ENCODE results near the gene GRID1.

The GRID1 gene

DNA sequence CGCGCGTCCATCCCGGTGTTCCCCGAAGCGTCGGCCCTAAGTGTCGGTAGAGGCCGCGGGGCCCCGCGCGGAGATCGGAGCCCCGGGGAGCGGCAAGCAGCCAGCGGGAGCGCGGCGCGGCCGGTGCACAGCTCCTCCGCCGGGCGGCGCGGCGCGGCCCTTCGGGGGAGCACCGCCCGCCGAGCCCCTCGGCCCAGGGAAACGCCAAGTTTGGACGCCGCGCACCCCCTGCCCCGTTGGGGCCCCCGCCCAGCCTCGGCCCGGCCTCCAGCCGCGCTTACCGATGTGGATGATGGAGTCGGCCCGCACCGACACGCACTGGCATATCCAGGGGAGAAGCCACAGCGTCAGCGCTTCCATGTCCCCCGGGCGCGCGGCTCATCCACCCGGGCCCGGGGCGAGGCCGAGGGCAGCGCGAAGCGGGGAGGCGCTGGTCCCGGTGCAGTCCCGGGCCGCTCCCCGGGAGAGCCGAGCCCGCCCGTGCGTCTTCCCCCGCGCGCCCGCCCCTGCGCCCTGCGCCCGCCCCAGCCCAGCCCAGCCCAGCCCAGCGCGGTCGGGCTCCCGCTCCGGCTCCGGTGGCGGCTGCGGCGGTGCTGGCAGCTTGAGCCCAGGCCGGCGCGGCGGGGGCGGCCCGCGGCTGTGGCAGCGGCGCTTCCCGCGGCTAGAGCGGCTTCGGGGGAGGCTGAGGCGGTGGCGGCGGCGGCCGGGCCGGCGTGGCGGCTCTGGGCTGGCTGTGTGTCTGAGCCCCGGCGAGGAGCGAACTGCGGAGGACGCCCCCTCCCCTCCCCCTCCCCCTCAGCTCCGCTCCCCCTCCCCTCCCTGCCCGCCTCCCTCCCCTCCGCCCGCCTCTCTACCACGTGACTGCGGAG lies at the start of gene GRID1:
Gene GRID1 (minus strand): TSS at position 763 of the 869 bp plus-strand sequence.
- DNase-seq (ENCODE audit: low read depth in 2 of 2): peak in 1 of 2 donors; percentile 11
- peak within 1 kb of the TSS; percentile 21 to 30 for H3K4me3 ChIP-seq (replicated peaks in 1 of 2; ENCODE audit: low read depth in 2 of 2, low read length in 2 of 2)
- TF ChIP-seq, protein P1, sequence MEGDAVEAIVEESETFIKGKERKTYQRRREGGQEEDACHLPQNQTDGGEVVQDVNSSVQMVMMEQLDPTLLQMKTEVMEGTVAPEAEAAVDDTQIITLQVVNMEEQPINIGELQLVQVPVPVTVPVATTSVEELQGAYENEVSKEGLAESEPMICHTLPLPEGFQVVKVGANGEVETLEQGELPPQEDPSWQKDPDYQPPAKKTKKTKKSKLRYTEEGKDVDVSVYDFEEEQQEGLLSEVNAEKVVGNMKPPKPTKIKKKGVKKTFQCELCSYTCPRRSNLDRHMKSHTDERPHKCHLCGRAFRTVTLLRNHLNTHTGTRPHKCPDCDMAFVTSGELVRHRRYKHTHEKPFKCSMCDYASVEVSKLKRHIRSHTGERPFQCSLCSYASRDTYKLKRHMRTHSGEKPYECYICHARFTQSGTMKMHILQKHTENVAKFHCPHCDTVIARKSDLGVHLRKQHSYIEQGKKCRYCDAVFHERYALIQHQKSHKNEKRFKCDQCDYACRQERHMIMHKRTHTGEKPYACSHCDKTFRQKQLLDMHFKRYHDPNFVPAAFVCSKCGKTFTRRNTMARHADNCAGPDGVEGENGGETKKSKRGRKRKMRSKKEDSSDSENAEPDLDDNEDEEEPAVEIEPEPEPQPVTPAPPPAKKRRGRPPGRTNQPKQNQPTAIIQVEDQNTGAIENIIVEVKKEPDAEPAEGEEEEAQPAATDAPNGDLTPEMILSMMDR (IDR thresholded peaks at IDR 0.05; ENCODE audit: low read depth, low read length): no peak

DNA sequence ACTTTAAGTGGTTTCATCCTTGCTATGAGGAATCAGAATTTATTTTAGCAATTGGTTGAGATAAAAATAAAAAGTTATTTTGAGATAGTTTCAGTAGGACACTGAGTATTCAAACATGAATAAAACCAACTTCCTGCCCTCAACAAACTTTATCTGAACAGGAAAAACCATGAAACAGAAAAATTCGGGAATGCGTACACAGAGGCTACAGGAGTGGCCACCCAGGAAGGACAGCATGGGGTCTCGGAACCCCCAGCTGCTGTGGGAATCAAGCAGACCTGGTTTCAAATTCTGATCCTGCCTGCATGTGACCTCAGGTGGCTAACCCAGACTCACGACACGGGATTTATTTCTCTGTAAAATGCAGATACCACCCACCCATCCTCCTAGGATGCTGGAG lies 49.0 kb upstream of the GRID1 start:
- TF ChIP-seq, protein P1 (IDR thresholded peaks at IDR 0.05; ENCODE audit: low read depth, low read length): no peak
- DNase-seq (ENCODE audit: low read depth in 2 of 2): no peak
- H3K4me3 ChIP-seq (replicated peaks in 1 of 2; ENCODE audit: low read depth in 2 of 2, low read length in 2 of 2): no peak overlapping the region

DNA sequence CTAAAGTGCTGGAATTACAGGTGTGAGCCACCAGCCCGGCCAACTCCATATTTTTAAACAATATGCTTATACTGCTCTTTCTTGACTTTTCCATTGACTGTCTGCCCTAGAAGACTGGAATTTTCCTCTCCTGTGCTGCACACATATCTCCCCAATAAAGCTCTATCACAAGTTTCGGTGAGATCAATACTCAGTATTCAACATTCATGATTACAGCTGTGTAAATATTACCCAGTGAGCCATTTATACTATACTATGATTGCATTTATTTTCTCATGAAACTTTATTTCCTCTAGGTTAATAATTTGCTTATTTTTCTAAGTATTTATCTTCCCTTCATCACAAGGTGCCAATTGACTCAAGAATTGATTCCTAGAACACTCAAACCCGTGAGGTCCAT lies 48.5 kb upstream of the GRID1 start:
- no peak overlapping the region for H3K4me3 ChIP-seq (replicated peaks in 1 of 2; ENCODE audit: low read depth in 2 of 2, low read length in 2 of 2)
- DNase-seq (ENCODE audit: low read depth in 2 of 2): no peak
- TF ChIP-seq, protein P1 (IDR thresholded peaks at IDR 0.05; ENCODE audit: low read depth, low read length): no peak

DNA sequence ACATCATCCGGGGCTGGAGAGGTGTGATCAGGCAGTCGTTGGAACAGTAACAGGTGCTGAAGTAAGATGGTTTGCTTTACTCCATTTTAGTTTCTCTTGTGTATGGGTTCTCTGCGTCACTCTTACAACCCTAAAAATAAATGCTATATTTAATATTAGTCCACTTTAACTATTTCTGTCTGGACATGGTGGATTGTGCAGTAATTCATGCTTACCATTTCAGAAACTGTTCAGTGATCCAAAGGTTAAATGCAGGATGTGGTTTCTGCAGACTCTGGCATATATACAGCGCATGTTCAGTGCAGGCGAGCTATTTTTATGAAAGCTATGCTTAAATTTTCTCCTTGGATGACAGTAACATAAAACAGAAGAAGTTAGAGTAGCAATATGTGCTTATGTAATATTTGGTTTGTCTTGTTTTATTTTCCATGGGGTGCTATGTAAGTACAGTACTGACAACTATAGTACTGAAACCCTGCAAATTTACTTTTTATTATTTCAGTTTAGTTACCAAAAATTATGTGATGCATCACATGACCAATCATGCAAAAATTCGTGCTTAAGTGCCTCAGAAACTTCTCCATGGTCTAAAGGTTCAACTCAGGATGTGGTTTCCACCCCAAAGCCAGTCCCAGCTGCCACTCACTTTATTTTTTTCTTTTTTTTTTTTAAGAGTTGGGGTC lies 46.6 kb upstream of the GRID1 start:
- TF ChIP-seq, protein P1 (IDR thresholded peaks at IDR 0.05; ENCODE audit: low read depth, low read length): no peak
- DNase-seq (ENCODE audit: low read depth in 2 of 2): peak; percentile 28 to 60
- no peak overlapping the region for H3K4me3 ChIP-seq (replicated peaks in 1 of 2; ENCODE audit: low read depth in 2 of 2, low read length in 2 of 2)

DNA sequence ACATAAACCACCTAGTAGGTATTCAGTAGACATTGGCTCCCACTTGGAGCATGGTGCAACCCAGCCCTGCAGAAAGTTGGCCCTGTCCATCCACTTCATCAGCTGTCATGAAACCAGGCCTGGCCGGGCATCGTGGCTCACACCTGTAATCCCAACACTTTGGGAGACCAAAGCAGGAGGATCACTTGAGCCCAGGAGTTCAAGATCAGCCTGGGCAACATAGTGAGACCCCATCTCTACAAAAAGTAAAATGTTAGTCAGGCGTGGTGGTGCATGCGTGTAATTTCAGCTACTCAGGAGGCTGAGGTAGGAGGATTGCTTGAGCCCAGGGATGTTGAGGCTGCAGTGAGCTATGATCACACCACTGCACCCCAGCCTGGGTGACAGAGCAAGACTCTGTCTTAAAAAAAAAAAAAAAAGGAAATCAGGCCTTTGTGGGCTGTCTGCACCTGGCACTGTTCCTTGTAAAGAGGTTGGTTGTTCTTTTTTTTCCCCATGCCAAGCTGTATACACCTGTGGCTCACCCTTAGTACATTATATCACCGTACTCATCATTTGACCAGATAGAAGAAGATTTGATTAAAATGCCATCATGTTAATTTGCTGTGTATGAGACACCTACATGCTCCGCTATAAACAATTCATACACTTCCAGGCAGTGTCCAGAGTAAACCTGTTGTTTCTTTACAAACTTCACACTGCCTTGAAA lies 45.4 kb upstream of the GRID1 start:
- no peak overlapping the region for H3K4me3 ChIP-seq (replicated peaks in 1 of 2; ENCODE audit: low read depth in 2 of 2, low read length in 2 of 2)
- DNase-seq (ENCODE audit: low read depth in 2 of 2): no peak
- TF ChIP-seq, protein P1 (IDR thresholded peaks at IDR 0.05; ENCODE audit: low read depth, low read length): no peak

DNA sequence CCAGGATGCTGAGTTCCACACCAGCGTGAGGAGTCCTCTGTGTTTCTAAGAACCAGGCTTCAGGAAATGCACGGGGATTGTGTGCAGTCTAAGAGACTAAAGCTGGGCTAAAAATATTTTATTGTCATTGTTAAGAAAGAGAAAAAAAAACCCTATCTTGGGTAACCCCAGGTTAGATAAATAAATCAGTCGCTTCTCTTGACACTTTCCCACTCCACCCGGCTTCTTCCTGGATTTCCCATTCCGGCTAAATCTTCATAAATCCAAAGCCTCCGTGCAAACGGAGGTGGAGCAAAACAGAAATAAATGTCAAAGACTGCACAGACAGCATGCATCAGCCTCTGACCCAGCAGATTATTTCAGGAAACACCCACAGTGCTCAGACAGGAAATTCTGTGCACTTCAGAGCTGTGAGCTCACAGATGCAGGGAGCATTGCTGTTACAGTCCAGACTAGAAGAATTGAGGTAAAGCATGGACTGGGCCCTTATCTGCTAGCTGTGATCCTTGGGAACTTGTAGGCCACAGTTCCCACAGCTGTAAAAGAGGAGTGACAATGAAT lies 44.8 kb upstream of the GRID1 start:
- peak; percentile 81 to 86 for DNase-seq (ENCODE audit: low read depth in 2 of 2)
- TF ChIP-seq, protein P1 (IDR thresholded peaks at IDR 0.05; ENCODE audit: low read depth, low read length): no peak
- H3K4me3 ChIP-seq (replicated peaks in 1 of 2; ENCODE audit: low read depth in 2 of 2, low read length in 2 of 2): no peak overlapping the region
